Esophagus squamous epithelium (tissue), 4 donors: Measurements from ENCODE around the gene CYTH3.

Experiments used
- POLR2A ChIP-seq, 4 donors: fragments of 450-650 bp; IDR thresholded peaks; one replicate each; pipeline ENCODE4 v1.6.1; 2017; ENCODE audit warnings: antibody characterized with exemption in 4 of 4, mild to moderate bottlenecking in 4 of 4, moderate library complexity in 3 of 4
- TF ChIP-seq, protein P1 (sequence below), 6 experiments: fragments of 450-650 bp in 4 of 6; fragments of 200-600 bp in 2 of 6; sonication (generic) in 2 of 6; IDR thresholded peaks; one replicate each; pipeline ENCODE4 v1.5.1; 2016 to 2019; ENCODE audit warnings: antibody characterized with exemption in 6 of 6, mild to moderate bottlenecking in 4 of 6, moderate library complexity in 4 of 6

- TF ChIP-seq, protein P1, sequence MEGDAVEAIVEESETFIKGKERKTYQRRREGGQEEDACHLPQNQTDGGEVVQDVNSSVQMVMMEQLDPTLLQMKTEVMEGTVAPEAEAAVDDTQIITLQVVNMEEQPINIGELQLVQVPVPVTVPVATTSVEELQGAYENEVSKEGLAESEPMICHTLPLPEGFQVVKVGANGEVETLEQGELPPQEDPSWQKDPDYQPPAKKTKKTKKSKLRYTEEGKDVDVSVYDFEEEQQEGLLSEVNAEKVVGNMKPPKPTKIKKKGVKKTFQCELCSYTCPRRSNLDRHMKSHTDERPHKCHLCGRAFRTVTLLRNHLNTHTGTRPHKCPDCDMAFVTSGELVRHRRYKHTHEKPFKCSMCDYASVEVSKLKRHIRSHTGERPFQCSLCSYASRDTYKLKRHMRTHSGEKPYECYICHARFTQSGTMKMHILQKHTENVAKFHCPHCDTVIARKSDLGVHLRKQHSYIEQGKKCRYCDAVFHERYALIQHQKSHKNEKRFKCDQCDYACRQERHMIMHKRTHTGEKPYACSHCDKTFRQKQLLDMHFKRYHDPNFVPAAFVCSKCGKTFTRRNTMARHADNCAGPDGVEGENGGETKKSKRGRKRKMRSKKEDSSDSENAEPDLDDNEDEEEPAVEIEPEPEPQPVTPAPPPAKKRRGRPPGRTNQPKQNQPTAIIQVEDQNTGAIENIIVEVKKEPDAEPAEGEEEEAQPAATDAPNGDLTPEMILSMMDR (IDR thresholded peaks at IDR 0.05) = no peak
- no peak for TF ChIP-seq POLR2A (IDR thresholded peaks at IDR 0.05)
These were observed 7.5 kb upstream of the CYTH3 start for GRCh38 chr7:6279937-6280336.
